Measurements from ENCODE around the gene IQCH.

The IQCH gene

DNA sequence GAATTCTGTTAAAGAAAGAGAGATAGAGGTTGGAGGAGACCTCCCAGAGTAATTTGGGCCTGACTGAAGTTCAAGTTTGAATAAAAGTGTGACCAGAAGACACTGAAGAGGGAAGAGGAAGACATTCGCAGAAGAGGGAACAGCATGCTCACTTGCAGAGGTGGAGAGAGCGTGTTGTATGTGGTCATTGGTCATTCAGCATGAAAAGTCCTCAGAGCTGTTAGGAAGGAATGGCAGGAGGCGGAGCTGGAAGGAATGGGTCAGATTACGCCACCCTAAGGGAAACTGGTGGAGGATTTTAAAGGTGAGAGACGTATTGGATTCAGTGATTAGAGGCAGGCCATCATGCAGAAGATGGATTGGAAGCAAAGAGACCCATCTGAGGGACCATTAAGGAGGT, 41.6 kb downstream of the IQCH start:
- H3K27me3 Mint-ChIP-seq = no peaks in the 10 kb centered on the region
- peaks cover 6% of the 10 kb centered on the region for H3K4me1 Mint-ChIP-seq (ENCODE audit: low read depth)
- no peaks in the 10 kb centered on the region for H3K9me3 Mint-ChIP-seq
- intact Hi-C loops (cut with micrococcal nuclease) = loop anchor here (10.0 kb wide), 1 partner anchor 139 kb away; no protein-coding TSS in a partner anchor
- H3K36me3 Mint-ChIP-seq (ENCODE audit: low read depth) = no peaks in the 10 kb centered on the region
- H3K4me3 Mint-ChIP-seq = no peak overlapping the region
- H3K27ac Mint-ChIP-seq = no peak overlapping the region

- intact Hi-C loops (cut with micrococcal nuclease) = loop anchor here (10.0 kb wide), 1 partner anchor 138 kb away; no protein-coding TSS in a partner anchor
- Mint-ChIP-seq H3K27ac (no peak overlapping the region), H3K36me3 (ENCODE audit: low read depth) (no peaks in the 10 kb centered on the region), H3K27me3 (no peaks in the 10 kb centered on the region), H3K4me3 (no peak overlapping the region), H3K4me1 (ENCODE audit: low read depth) (peaks cover 6% of the 10 kb centered on the region), H3K9me3 (no peaks in the 10 kb centered on the region)
Measured at GRCh38 chr15:67296684-67297083, 42.1 kb downstream of the IQCH start.

DNA sequence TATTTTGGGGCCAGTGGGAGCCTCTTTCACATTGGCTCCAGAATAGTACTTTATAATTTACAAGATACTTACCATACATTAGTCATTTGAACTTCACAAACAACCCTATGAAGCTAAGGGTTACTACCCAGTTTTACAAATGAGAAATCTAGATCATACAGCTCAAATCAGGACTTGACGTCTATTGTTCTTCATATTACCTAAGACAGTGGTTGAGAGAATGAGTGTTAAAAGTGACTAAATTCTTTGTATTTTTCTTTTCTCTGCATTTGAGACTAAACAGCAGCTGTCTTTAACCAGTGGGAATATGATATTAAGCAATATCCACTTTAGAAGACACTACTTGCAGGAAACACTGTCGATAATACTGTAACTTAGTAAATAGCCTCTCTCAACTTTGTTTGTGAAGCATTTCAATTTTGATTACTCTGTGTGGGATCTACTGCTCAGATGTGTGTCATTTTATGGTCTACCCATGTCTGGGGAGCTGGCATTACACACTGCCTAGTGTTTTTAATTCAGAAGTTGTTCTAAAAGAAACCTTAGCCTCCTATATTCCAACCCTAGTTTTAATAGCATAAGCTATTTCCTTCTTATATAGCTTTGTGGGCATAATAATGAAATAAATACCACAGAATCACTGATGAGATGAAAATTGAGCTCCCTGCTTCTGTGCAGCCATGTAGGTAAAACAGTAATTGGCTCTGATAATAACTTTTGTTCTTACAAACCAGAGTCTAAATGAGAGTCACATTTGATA, 45.9 kb downstream of the IQCH start:
- Mint-ChIP-seq H3K4me1 (ENCODE audit: low read depth) (peaks cover 6% of the 10 kb centered on the region), H3K4me3 (no peak overlapping the region), H3K36me3 (ENCODE audit: low read depth) (no peaks in the 10 kb centered on the region), H3K27ac (no peak overlapping the region), H3K9me3 (no peaks in the 10 kb centered on the region), H3K27me3 (no peaks in the 10 kb centered on the region)
- intact Hi-C loops (cut with micrococcal nuclease) = no loop called here

- H3K4me3 Mint-ChIP-seq = no peak overlapping the region
- no peaks in the 10 kb centered on the region for H3K36me3 Mint-ChIP-seq (ENCODE audit: low read depth)
- no peak overlapping the region for H3K27ac Mint-ChIP-seq
- no peaks in the 10 kb centered on the region for H3K9me3 Mint-ChIP-seq
- no peaks in the 10 kb centered on the region for H3K4me1 Mint-ChIP-seq (ENCODE audit: low read depth)
- no peaks in the 10 kb centered on the region for H3K27me3 Mint-ChIP-seq
- intact Hi-C loops (cut with micrococcal nuclease) = loop anchor here (2.0 kb wide), 1 partner anchor 357 kb away; no protein-coding TSS in a partner anchor
Measured at GRCh38 chr15:67303490-67304363, 49.1 kb downstream of the IQCH start.

DNA sequence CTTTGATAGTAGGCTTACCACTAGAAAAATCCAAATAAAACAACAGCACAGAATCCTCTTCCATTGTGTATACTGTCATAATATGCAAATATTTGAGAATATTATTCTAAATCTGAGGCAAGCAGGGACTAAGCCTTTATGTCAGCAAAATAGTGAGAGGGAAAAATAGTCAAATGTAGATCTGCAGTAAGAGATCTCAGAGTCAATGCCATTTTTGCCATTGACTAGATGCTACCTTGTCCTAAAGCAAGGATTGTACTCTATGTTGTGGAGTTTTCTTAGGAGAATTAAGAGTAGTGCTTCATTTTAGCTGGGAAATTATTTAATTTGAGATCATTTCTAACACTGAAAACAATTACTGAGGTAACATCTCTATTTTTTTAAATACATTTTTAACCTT, 50.2 kb downstream of the IQCH start:
- intact Hi-C loops (cut with micrococcal nuclease) = no loop called here
- H3K4me3 Mint-ChIP-seq = no peak overlapping the region
- H3K27me3 Mint-ChIP-seq = no peaks in the 10 kb centered on the region
- H3K9me3 Mint-ChIP-seq = no peaks in the 10 kb centered on the region
- no peaks in the 10 kb centered on the region for H3K4me1 Mint-ChIP-seq (ENCODE audit: low read depth)
- no peak overlapping the region for H3K27ac Mint-ChIP-seq
- no peaks in the 10 kb centered on the region for H3K36me3 Mint-ChIP-seq (ENCODE audit: low read depth)

DNA sequence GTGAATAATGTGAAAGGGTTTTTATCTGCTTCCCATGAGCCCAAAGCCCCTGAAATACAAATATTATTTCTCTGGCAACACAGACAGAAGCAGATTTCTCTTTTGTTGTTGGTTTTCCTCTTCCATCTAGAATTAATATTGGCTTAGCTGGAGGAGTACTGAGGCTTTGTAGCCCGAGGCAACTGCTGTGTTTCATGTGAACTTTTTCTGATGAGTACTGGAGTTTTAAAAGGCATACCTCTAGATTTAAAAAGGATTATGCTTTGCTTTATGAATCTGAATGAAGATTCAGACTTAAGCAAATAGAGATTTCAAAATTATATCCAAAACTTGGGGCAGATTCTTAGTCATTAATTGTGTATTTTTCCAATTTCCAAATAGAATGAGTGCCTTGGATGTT, 50.9 kb downstream of the IQCH start:
- no peak overlapping the region for H3K27ac Mint-ChIP-seq
- H3K9me3 Mint-ChIP-seq = no peaks in the 10 kb centered on the region
- no peak overlapping the region for H3K4me3 Mint-ChIP-seq
- H3K4me1 Mint-ChIP-seq (ENCODE audit: low read depth) = no peaks in the 10 kb centered on the region
- no peaks in the 10 kb centered on the region for H3K36me3 Mint-ChIP-seq (ENCODE audit: low read depth)
- no peaks in the 10 kb centered on the region for H3K27me3 Mint-ChIP-seq
- intact Hi-C loops (cut with micrococcal nuclease) = no loop called here

- Mint-ChIP-seq H3K36me3 (ENCODE audit: low read depth) (no peaks in the 10 kb centered on the region), H3K4me3 (no peak overlapping the region), H3K27ac (no peak overlapping the region), H3K27me3 (no peaks in the 10 kb centered on the region), H3K9me3 (no peaks in the 10 kb centered on the region), H3K4me1 (ENCODE audit: low read depth) (no peaks in the 10 kb centered on the region)
- intact Hi-C loops (cut with micrococcal nuclease) = no loop called here
Measured at GRCh38 chr15:67307156-67307555, 52.6 kb downstream of the IQCH start.

DNA sequence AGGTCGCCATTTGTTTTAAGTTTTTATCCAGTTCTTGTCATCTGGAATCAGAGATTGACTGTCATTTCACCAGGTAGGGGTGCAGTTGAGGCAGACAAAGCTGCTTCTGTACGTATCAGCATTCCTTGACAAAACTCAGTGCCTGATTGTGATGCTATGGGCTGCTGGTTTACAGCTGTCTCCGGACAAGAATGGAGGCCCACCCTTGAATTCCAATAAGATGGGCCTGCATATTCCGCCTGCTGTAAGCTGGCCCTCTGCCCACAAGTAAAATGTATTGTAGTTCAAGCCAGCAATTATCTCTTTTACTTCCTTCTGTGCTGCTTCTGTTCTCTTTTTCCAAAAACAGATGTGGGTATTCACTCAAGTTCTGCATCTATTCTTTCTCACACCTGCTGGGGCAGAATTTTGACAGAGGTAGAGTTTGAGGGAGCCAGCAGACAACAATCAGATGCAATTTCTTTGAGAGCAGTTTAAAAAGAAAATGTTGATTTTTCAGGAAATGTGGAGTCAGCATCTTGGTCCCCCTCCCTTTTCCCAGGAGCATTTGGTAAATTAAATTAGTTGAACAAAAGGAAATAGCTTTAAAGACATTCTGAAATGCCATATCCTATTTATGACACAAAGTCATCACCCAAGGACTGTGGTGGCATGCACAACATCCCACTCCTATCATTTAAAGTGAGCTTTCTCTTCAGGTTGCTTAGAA, 53.5 kb downstream of the IQCH start:
- H3K27ac Mint-ChIP-seq = no peak overlapping the region
- H3K9me3 Mint-ChIP-seq = no peaks in the 10 kb centered on the region
- intact Hi-C loops (cut with micrococcal nuclease) = no loop called here
- H3K36me3 Mint-ChIP-seq (ENCODE audit: low read depth) = no peaks in the 10 kb centered on the region
- H3K27me3 Mint-ChIP-seq = no peaks in the 10 kb centered on the region
- no peak overlapping the region for H3K4me3 Mint-ChIP-seq
- no peaks in the 10 kb centered on the region for H3K4me1 Mint-ChIP-seq (ENCODE audit: low read depth)

DNA sequence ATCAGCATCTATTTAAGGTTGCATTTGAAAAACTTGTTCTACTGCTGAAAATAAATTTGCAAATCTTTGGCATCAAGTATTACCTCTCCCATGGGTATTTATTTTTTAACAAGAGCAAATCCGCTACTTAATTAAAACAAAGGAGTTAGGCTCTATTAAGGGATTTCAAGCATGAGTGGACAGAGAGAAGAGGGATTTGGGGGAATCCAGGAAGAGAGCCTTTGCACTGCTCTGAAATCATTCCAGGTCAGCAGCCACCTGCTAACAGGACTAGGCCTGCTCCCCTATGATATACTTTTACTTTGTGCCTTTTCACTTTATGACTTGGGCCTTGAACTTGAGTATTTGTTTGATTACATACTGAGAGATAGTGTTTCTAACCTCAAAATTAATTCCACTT, 57.1 kb downstream of the IQCH start:
- intact Hi-C loops (cut with micrococcal nuclease) = no loop called here
- Mint-ChIP-seq H3K36me3 (ENCODE audit: low read depth) (no peaks in the 10 kb centered on the region), H3K27me3 (no peaks in the 10 kb centered on the region), H3K9me3 (no peaks in the 10 kb centered on the region), H3K4me3 (no peak overlapping the region), H3K27ac (no peak overlapping the region), H3K4me1 (ENCODE audit: low read depth) (no peaks in the 10 kb centered on the region)

- H3K36me3 Mint-ChIP-seq (ENCODE audit: low read depth) = no peaks in the 10 kb centered on the region
- H3K4me3 Mint-ChIP-seq = no peak overlapping the region
- H3K9me3 Mint-ChIP-seq = no peaks in the 10 kb centered on the region
- intact Hi-C loops (cut with micrococcal nuclease) = no loop called here
- peaks cover 1% of the 10 kb centered on the region for H3K27me3 Mint-ChIP-seq
- H3K27ac Mint-ChIP-seq = no peak overlapping the region
- H3K4me1 Mint-ChIP-seq (ENCODE audit: low read depth) = no peaks in the 10 kb centered on the region
Measured at GRCh38 chr15:67319961-67320360, 65.4 kb downstream of the IQCH start.

GRCh38 chr15:67321352-67321751, 66.8 kb downstream of the IQCH start:
- no peaks in the 10 kb centered on the region for H3K9me3 Mint-ChIP-seq
- H3K27ac Mint-ChIP-seq = no peak overlapping the region
- intact Hi-C loops (cut with micrococcal nuclease) = no loop called here
- no peaks in the 10 kb centered on the region for H3K4me1 Mint-ChIP-seq (ENCODE audit: low read depth)
- no peak overlapping the region for H3K4me3 Mint-ChIP-seq
- no peaks in the 10 kb centered on the region for H3K36me3 Mint-ChIP-seq (ENCODE audit: low read depth)
- peaks cover 1% of the 10 kb centered on the region for H3K27me3 Mint-ChIP-seq

DNA sequence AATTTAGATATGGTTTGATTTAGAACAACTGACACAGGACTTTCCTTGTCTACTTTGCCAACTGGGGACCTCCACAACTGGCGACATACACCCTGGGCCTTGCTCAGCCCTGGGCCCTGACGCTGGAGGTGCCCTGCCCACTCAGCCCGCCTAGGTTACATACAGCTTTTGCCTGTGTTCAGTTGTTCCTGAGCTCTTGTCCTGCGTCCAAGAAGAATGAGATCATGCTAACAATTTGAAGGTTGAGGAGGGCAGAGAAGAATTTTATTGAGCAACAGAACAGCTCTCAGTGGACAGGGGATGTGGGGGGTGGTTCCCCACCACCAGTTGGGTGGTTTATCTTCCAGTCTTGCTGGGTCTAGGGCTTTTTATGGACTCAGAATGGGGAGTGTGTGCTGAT, 67.9 kb downstream of the IQCH start:
- Mint-ChIP-seq H3K36me3 (ENCODE audit: low read depth) (no peaks in the 10 kb centered on the region), H3K4me1 (ENCODE audit: low read depth) (no peaks in the 10 kb centered on the region), H3K27ac (no peak overlapping the region), H3K4me3 (no peak overlapping the region), H3K9me3 (no peaks in the 10 kb centered on the region), H3K27me3 (peaks cover 1% of the 10 kb centered on the region)
- intact Hi-C loops (cut with micrococcal nuclease) = no loop called here

DNA sequence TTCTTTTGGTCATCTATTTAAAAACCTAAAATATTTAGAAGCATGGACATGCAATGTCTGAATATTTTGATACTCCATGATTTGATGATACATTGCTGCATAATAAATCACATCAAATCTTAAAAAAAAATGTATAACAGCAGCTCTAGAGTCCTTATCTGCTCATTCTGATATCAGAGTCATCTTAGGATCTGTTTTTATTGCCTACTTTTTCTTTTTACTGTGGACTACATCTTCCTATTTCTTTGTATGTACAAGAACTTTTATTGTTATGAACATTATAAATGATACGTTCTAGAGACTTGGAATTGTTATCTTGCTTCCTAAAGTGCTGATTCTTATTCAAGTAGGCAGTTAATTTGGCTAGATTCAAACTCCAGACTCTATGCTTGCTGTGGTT, 72.7 kb downstream of the IQCH start:
- H3K27ac Mint-ChIP-seq = no peak overlapping the region
- H3K4me3 Mint-ChIP-seq = no peak overlapping the region
- intact Hi-C loops (cut with micrococcal nuclease) = no loop called here
- H3K4me1 Mint-ChIP-seq (ENCODE audit: low read depth) = no peaks in the 10 kb centered on the region
- no peaks in the 10 kb centered on the region for H3K27me3 Mint-ChIP-seq
- H3K9me3 Mint-ChIP-seq = no peaks in the 10 kb centered on the region
- H3K36me3 Mint-ChIP-seq (ENCODE audit: low read depth) = no peaks in the 10 kb centered on the region

DNA sequence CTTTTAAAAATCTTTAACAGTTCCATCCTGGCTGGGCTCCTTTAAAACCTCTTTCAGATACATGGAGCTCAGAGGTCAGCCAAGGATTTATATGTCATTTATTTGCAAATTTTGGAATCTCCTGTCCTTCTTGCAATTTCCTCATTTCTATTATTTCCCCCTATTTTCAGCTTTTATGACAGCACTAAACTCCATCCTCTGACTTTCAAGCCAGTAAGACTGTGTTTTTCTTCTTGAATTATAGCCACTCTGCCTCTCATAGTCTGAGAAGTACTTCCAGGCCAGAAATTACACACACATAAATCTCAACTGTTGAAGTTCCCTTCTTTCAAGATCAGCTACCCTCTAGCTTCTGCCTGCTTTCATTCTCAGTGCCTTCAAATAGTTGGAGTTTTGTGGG, 73.2 kb downstream of the IQCH start:
- no peaks in the 10 kb centered on the region for H3K36me3 Mint-ChIP-seq (ENCODE audit: low read depth)
- no peak overlapping the region for H3K4me3 Mint-ChIP-seq
- H3K4me1 Mint-ChIP-seq (ENCODE audit: low read depth) = no peaks in the 10 kb centered on the region
- no peaks in the 10 kb centered on the region for H3K9me3 Mint-ChIP-seq
- intact Hi-C loops (cut with micrococcal nuclease) = no loop called here
- no peaks in the 10 kb centered on the region for H3K27me3 Mint-ChIP-seq
- H3K27ac Mint-ChIP-seq = no peak overlapping the region

Measured in dendritic cell treated with granulocyte-macrophage colony-stimulating factor and Interleukin-4, amounts not matched to agents 40 ng/mL and 50 ng/mL, for 4 days (primary cell).